ENCODE results near the gene CDH13.
A peak's percentile ranks its signal among the peaks of the same experiment; 100 is the strongest.

Gene CDH13

GRCh38 chr16:83201748-83202147 is 575.0 kb downstream of the CDH13 start:
- DNase-seq, result no peak

- no peak for DNase-seq
Measured at GRCh38 chr16:83205896-83206295, 579.1 kb downstream of the CDH13 start.

GRCh38 chr16:83206426-83206825 is 579.7 kb downstream of the CDH13 start:
- no peak for DNase-seq

- no peak for DNase-seq
Measured at GRCh38 chr16:83211711-83212110, 584.9 kb downstream of the CDH13 start.

- DNase-seq, result no peak
Measured at GRCh38 chr16:83212301-83212841, 585.6 kb downstream of the CDH13 start.

GRCh38 chr16:83214671-83215070 is 587.9 kb downstream of the CDH13 start:
- no peak for DNase-seq

GRCh38 chr16:83215406-83216001 is 588.7 kb downstream of the CDH13 start:
- DNase-seq, result peak; percentile 26

- no peak for DNase-seq
Measured at GRCh38 chr16:83219285-83219684, 592.5 kb downstream of the CDH13 start.

GRCh38 chr16:83220066-83220465 is 593.3 kb downstream of the CDH13 start:
- no peak for DNase-seq

GRCh38 chr16:83224642-83225041 is 597.9 kb downstream of the CDH13 start:
- DNase-seq, result no peak

- no peak for DNase-seq
Measured at GRCh38 chr16:83227336-83227735, 600.6 kb downstream of the CDH13 start.

GRCh38 chr16:83231729-83232128 is 605.0 kb downstream of the CDH13 start:
- DNase-seq, result no peak

- DNase-seq, result no peak
Measured at GRCh38 chr16:83233153-83233552, 606.4 kb downstream of the CDH13 start.

- DNase-seq, result no peak
Measured at GRCh38 chr16:83238949-83239691, 612.4 kb downstream of the CDH13 start.

GRCh38 chr16:83244057-83244456 is 617.3 kb downstream of the CDH13 start:
- no peak for DNase-seq

- DNase-seq, result no peak
Measured at GRCh38 chr16:83245061-83245460, 618.3 kb downstream of the CDH13 start.

- DNase-seq, result no peak
Measured at GRCh38 chr16:83247767-83248372, 621.1 kb downstream of the CDH13 start.

- no peak for DNase-seq
Measured at GRCh38 chr16:83248735-83249463, 622.1 kb downstream of the CDH13 start.

GRCh38 chr16:83253521-83253920 is 626.8 kb downstream of the CDH13 start:
- peak; percentile 48 for DNase-seq

GRCh38 chr16:83258366-83258928 is 631.7 kb downstream of the CDH13 start:
- no peak for DNase-seq

GRCh38 chr16:83266848-83267553 is 640.2 kb downstream of the CDH13 start:
- DNase-seq, result no peak

GRCh38 chr16:83268169-83268568 is 641.4 kb downstream of the CDH13 start:
- no peak for DNase-seq
